ENCODE measurements around the gene SLC17A9.

GRCh38 chr20:63003546-63003945 lies 51.0 kb downstream of the SLC17A9 start:
- TF ChIP-seq, protein P1, sequence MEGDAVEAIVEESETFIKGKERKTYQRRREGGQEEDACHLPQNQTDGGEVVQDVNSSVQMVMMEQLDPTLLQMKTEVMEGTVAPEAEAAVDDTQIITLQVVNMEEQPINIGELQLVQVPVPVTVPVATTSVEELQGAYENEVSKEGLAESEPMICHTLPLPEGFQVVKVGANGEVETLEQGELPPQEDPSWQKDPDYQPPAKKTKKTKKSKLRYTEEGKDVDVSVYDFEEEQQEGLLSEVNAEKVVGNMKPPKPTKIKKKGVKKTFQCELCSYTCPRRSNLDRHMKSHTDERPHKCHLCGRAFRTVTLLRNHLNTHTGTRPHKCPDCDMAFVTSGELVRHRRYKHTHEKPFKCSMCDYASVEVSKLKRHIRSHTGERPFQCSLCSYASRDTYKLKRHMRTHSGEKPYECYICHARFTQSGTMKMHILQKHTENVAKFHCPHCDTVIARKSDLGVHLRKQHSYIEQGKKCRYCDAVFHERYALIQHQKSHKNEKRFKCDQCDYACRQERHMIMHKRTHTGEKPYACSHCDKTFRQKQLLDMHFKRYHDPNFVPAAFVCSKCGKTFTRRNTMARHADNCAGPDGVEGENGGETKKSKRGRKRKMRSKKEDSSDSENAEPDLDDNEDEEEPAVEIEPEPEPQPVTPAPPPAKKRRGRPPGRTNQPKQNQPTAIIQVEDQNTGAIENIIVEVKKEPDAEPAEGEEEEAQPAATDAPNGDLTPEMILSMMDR (IDR thresholded peaks at IDR 0.05; ENCODE audit: insufficient read depth, low read depth, low read length): no peak
- no peak for TF ChIP-seq EZH2 (IDR thresholded peaks at IDR 0.05; ENCODE audit: insufficient read depth, low read length)
